Left lung (tissue), 10 donors: ENCODE measurements around the gene ADAMTSL5. TPM values are rescaled to one million over a fixed set of nuclear protein-coding genes. Genes with fewer than 3 reads are reported as not detected.

ENCODE experiments used
- ATAC-seq: fragments of 200-7000 bp; cut with Tn5 transposase; one replicate; pipeline ENCODE4 v1.9.1; 2020; ENCODE audit warnings: moderate library complexity
- DNase-seq, 4 donors: peaks; one replicate each; pipeline ENCODE4 v3.0.0-alpha.2; 2013 to 2020
- H3K27ac ChIP-seq, 2 donors: fragments of 200-600 bp; sonication (generic) in 1 of 2; one replicate each; pipeline versions ENCODE4 v1.5.0 to v1.8.0; 2020 to 2021
- H3K27me3 ChIP-seq, 2 donors: fragments of 200-600 bp; sonication (generic) in 1 of 2; one replicate each; pipeline versions ENCODE4 v1.5.0 to v1.8.0; 2020 to 2021
- H3K36me3 ChIP-seq, 2 donors: fragments of 200-600 bp; sonication (generic) in 1 of 2; one replicate each; pipeline versions ENCODE4 v1.5.0 to v1.8.0; 2020 to 2021
- H3K4me1 ChIP-seq, 2 donors: fragments of 200-600 bp; one replicate each; pipeline ENCODE4 v1.8.0; 2021
- H3K4me3 ChIP-seq, 2 donors: fragments of 200-600 bp; sonication (generic) in 1 of 2; one replicate each; pipeline versions ENCODE4 v1.5.0 to v1.8.0; 2020 to 2021; ENCODE audit warnings: mild to moderate bottlenecking in 1 of 2
- H3K9me3 ChIP-seq, 2 donors: fragments of 200-600 bp; sonication (generic) in 1 of 2; one replicate each; pipeline versions ENCODE4 v1.5.0 to v1.8.0; 2020 to 2021
- intact Hi-C, 2 donors: fragments of 100-400 bp; cut with DNase I; formaldehyde crosslinking; loops; one replicate each; pipeline versions ENCODE4 v1.11.2 to v1.14.2; 2022
- polyA plus RNA-seq, 6 donors: library from polyadenylated mRNA; unstranded; fragments of 120-200 nt; gene quantifications; one replicate each; pipeline ENCODE4 v1.2.1, GENCODE V29; 2013; ENCODE audit not compliant: insufficient read length in 6 of 6
- total RNA-seq, 2 donors: library from RNA; stranded (reverse); fragmentation: NEBNext Ultra II Directional; extraction: Animal tissue kit (Norgen Biotek cat#: 25700); gene quantifications; one replicate each; pipeline ENCODE4 v1.2.1, GENCODE V29; 2021
- TF ChIP-seq, protein P1 (sequence below), 2 donors: fragments of 200-600 bp; sonication (generic) in 1 of 2; IDR thresholded peaks; one replicate each; pipeline versions ENCODE4 v1.5.0 to v1.8.0; 2021; ENCODE audit warnings: antibody characterized with exemption in 2 of 2
- donor health status: DM: no; HTN: yes; CAD: no.
- donor health status: DM: no; HTN: no; CAD: no.

ADAMTSL5 gene
- total and polyA plus RNA-seq, 8 donors, result 0.32 to 5.3 (median 0.60) TPM

DNA sequence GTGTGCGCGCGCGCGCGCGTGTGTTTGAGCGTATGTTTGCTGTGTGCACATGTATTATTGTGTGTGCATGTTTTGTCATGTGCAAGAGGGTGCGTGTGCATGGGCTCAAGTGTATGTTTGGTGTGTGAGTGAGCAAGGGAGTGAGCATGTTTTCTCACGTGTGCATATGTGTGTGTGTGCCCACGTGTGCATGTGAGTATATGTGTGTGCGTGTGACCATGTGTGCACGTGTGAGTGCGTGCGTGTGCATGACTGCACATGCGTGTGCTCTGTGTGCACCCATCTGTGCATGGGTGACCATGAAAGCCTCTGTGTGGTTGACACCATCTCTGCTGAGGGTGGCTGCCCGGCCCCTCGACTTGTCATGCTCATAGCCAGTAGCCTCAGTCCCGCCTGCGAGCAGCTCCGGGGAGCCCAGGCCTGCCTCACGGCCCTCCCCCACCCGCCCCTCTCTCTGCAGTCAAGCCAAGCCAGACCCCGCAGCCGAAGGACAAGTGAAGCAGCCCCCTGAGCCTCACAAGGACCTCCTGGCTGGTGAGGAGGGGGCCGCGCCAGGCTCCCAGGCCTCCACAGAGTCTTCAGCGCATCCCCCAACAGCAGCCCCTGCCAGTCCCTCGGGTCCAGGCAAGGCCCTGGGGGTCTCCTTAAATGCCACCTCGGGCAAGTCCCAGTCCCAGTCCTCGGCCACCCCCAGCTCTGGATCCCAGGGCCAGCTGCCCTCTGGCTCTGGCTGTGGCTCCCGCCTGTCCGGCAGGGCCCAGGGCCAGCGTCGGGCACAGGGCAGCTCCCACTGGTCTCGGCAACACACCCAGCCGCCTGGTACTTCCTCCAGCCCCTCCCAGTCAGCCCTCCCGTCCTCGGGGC lies 15.9 kb downstream of the ADAMTSL5 start:
- ATAC-seq, result no peak
- Histone ChIP-seq H3K4me3 (no peak overlapping the region), H3K9me3 (no peaks in the 10 kb centered on the region), H3K27me3 (peaks cover 0 to 64% of the 10 kb centered on the region in 2 donors), H3K36me3 (no peaks in the 10 kb centered on the region), H3K4me1 (no peaks in the 10 kb centered on the region), H3K27ac (no peak overlapping the region)
- TF ChIP-seq, protein P1, sequence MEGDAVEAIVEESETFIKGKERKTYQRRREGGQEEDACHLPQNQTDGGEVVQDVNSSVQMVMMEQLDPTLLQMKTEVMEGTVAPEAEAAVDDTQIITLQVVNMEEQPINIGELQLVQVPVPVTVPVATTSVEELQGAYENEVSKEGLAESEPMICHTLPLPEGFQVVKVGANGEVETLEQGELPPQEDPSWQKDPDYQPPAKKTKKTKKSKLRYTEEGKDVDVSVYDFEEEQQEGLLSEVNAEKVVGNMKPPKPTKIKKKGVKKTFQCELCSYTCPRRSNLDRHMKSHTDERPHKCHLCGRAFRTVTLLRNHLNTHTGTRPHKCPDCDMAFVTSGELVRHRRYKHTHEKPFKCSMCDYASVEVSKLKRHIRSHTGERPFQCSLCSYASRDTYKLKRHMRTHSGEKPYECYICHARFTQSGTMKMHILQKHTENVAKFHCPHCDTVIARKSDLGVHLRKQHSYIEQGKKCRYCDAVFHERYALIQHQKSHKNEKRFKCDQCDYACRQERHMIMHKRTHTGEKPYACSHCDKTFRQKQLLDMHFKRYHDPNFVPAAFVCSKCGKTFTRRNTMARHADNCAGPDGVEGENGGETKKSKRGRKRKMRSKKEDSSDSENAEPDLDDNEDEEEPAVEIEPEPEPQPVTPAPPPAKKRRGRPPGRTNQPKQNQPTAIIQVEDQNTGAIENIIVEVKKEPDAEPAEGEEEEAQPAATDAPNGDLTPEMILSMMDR (IDR thresholded peaks at IDR 0.05), result no peak
- intact Hi-C loops, result no loop called here
- no peak for DNase-seq

DNA sequence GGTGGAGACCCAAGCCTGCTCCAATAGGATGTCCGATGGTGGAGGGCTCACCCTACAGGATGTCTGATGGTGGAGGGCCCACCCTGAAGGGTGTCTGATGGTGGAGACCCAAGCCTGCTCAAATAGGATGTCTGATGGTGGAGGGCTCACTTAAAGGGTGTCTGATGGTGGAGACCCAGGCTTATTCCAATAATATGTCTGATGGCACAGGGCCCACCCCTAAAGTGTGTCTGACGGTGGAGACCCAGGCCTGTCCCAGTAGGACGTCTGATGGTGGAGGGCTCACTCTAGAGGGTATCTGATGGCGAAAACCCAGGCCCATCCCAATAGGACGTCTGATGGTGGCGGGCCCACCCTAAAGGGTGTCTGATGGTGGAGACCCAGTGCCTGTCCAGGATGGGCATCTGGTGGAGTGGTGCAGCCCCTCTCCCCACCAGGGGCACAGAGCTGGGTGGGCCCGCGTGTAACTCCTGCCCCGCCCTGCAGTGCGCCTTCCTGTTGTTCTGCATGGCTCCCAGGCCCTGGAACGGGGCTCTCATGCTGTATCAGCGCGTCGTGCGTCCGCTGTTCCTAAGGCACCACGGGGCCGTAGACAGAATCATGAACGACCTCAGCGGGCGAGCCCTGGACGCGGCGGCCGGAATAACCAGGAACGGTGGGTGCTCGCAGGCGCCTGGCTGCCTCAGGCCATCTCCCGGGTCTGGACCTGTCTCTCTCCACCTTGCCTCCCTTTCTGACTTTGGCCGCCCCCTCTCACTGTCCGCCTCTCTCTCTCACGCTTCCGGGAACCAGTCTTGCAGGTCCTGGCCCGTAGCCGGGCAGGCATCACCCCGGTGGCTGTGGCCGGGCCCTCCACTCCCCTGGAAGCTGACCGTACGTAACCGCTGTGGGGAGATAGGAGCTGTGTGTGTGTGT lies 16.8 kb downstream of the ADAMTSL5 start:
- ATAC-seq, result peak; percentile 49

DNA sequence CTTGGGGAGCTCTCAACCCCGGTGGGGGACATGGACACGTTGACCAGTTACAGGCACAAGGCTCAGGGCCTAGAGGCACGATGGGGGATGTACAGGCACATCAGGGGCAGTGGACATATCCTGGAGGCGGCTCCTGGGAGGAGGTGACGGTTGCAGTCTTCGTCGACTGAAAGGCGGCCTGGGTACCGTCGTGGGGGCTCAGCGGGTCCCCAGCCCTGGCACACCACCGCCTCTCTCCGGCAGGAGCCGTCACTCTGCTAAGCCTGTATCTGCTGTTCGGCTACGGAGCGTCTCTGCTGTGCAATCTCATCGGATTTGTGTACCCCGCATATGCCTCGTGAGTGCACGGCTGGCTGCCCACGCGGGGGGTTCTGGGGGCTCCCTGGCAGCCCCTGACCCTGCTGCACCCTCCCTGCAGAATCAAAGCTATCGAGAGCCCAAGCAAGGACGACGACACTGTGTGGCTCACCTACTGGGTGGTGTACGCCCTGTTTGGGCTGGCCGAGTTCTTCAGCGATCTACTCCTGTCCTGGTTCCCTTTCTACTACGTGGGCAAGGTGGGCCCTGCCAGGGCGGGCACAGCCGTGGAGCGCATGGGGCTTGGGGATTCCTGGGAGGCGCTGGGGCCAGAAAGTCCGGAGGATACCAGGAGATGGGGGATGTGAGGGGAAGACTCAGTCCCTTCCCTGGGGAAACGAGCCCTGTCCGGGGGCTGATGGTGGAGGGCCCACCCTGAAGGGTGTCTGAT lies 17.6 kb downstream of the ADAMTSL5 start:
- Histone ChIP-seq H3K4me3 (no peak overlapping the region), H3K4me1 (peaks cover 0 to 7% of the 10 kb centered on the region in 2 donors), H3K36me3 (no peaks in the 10 kb centered on the region), H3K27me3 (peaks cover 0 to 64% of the 10 kb centered on the region in 2 donors), H3K9me3 (no peaks in the 10 kb centered on the region), H3K27ac (no peak overlapping the region)
- intact Hi-C loops, result no loop called here
- ATAC-seq (no peak), DNase-seq (no peak)
- TF ChIP-seq, protein P1 (IDR thresholded peaks at IDR 0.05), result no peak

More for the DNA sequence above, 16.8 kb downstream of the ADAMTSL5 start:
- peak in 2 of 4 donors; percentile 18 to 78 for DNase-seq
- TF ChIP-seq, protein P1 (IDR thresholded peaks at IDR 0.05), result no peak
- intact Hi-C loops, result no loop called here
- H3K4me3 ChIP-seq, result no peak overlapping the region
- peaks cover 0 to 5% of the 10 kb centered on the region in 2 donors for H3K4me1 ChIP-seq
- no peaks in the 10 kb centered on the region for H3K36me3 ChIP-seq
- no peaks in the 10 kb centered on the region for H3K9me3 ChIP-seq
- H3K27me3 ChIP-seq, result peaks cover 0 to 64% of the 10 kb centered on the region in 2 donors
- H3K27ac ChIP-seq, result no peak overlapping the region

DNA sequence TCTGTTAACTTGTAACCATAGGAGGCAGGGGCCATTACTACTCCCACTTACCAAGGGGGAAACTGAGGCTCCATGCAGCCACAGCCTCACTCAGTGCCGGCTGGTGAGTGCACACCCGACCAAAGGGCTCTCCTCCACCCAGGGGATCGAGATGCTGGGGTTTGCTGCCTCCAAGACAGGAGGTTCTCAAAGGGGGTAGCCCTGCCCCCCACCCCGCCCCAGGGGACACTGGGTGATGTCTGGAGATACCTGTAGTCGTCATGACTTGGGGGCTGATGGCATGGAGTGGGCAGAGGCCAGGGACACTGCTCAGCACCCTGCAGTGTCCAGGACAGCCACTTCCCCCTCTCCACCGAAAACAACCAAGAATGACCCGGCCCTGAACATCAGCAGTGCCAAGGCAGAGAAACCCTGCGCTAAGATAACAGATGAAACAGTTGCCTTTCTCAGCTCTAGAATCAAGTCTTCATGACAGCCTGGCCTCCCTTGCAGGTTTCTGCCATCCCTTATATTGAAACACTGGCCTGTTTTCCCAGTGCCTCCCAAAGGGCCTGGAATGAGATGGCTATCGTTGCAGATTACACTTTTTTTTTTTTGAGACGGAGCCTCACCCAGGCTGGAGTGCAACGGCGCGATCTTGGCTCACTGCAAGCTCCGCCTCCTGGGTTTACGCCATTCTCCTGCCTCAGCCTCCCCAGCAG lies 18.6 kb downstream of the ADAMTSL5 start:
- peaks cover 5 to 17% of the 10 kb centered on the region in 2 donors for H3K4me1 ChIP-seq
- DNase-seq, result no peak

More for the DNA sequence above, 18.6 kb downstream of the ADAMTSL5 start:
- intact Hi-C loops, result no loop called here
- Histone ChIP-seq H3K9me3 (no peaks in the 10 kb centered on the region), H3K4me3 (no peak overlapping the region), H3K36me3 (no peaks in the 10 kb centered on the region), H3K27ac (no peak overlapping the region), H3K27me3 (peaks cover 0 to 70% of the 10 kb centered on the region in 2 donors)
- TF ChIP-seq, protein P1 (IDR thresholded peaks at IDR 0.05), result no peak
- no peak for ATAC-seq
